GM18498 (cell line): ENCODE results near the gene RASSF3.
"Not testable (repeated sequence)": the region's sequence is repeated elsewhere in the genome, so short reads cannot be mapped to it uniquely, and the experiment has no call there.

Experiments
- ATAC-seq: cut with Tn5 transposase; IDR thresholded peaks from one replicate; pipeline ENCODE4 v1.9.1; 2021; ENCODE audit warnings: mild to moderate bottlenecking, moderate library complexity; ENCODE audit not compliant: unreplicated experiment

RASSF3 gene

GRCh38 chr12:64688715-64689114, 78.4 kb downstream of the RASSF3 start:
- no peak for ATAC-seq

- not testable (repeated sequence) for ATAC-seq
Measured at GRCh38 chr12:64690236-64690635, 79.9 kb downstream of the RASSF3 start.

GRCh38 chr12:64691227-64691794, 81.0 kb downstream of the RASSF3 start:
- no peak for ATAC-seq

- ATAC-seq = no peak
Measured at GRCh38 chr12:64691795-64692583, 81.7 kb downstream of the RASSF3 start.

- no peak for ATAC-seq
Measured at GRCh38 chr12:64694130-64695040, 84.1 kb downstream of the RASSF3 start.

GRCh38 chr12:64695550-64695949, 85.3 kb downstream of the RASSF3 start:
- ATAC-seq = no peak

GRCh38 chr12:64696080-64696741, 85.9 kb downstream of the RASSF3 start:
- ATAC-seq = no peak

- no peak for ATAC-seq
Measured at GRCh38 chr12:64699504-64700115, 89.3 kb downstream of the RASSF3 start.

- no peak for ATAC-seq
Measured at GRCh38 chr12:64700532-64700931, 90.2 kb downstream of the RASSF3 start.

GRCh38 chr12:64701283-64701682, 91.0 kb downstream of the RASSF3 start:
- ATAC-seq = no peak

- no peak for ATAC-seq
Measured at GRCh38 chr12:64706306-64706705, 96.0 kb downstream of the RASSF3 start.

GRCh38 chr12:64706857-64707256, 96.6 kb downstream of the RASSF3 start:
- ATAC-seq = no peak

- no peak for ATAC-seq
Measured at GRCh38 chr12:64707362-64707761, 97.1 kb downstream of the RASSF3 start.

- ATAC-seq = no peak
Measured at GRCh38 chr12:64707926-64708325, 97.6 kb downstream of the RASSF3 start.

- no peak for ATAC-seq
Measured at GRCh38 chr12:64709429-64709828, 99.1 kb downstream of the RASSF3 start.

- ATAC-seq = no peak
Measured at GRCh38 chr12:64713376-64713775, 103.1 kb downstream of the RASSF3 start.

- ATAC-seq = peak; percentile 83
Measured at GRCh38 chr12:64714551-64714968, 104.3 kb downstream of the RASSF3 start.

- ATAC-seq = no peak
Measured at GRCh38 chr12:64716371-64716770, 106.1 kb downstream of the RASSF3 start.

GRCh38 chr12:64716839-64717455, 106.7 kb downstream of the RASSF3 start:
- no peak for ATAC-seq

GRCh38 chr12:64718649-64719048, 108.4 kb downstream of the RASSF3 start:
- ATAC-seq = no peak
